Midbrain (tissue), 1 donor: ENCODE measurements around the gene STXBP2.
A peak's percentile ranks its signal among the peaks of the same experiment; 100 is the strongest.

ENCODE experiments used
- DNase-seq: peaks from one replicate; lab custom pipeline; 2025; lab: John Stamatoyannopoulos, UW

Gene STXBP2

GRCh38 chr19:7650148-7650547, 13.2 kb downstream of the STXBP2 start:
- no peak for DNase-seq

GRCh38 chr19:7652061-7652641, 15.2 kb downstream of the STXBP2 start:
- peak; percentile 76 for DNase-seq

DNA sequence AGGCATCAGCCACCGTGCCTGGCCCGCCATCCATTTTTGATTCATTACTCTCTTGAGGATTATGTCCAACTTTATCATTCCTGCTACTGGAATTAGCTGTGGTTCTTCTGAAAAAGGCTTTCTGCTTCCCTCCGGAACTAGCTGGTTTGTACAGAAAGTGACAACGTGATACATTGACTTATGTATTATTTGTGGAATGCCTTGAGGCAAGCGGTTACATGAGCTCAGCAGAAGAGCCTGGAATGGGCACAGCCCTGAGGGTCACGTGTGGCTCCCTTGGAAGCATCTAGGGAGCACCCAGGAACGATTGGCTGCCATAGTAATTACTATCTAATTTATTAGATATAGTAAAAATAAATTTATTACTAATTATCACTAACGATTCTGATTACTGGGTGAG, 17.5 kb downstream of the STXBP2 start:
- DNase-seq: no peak

DNA sequence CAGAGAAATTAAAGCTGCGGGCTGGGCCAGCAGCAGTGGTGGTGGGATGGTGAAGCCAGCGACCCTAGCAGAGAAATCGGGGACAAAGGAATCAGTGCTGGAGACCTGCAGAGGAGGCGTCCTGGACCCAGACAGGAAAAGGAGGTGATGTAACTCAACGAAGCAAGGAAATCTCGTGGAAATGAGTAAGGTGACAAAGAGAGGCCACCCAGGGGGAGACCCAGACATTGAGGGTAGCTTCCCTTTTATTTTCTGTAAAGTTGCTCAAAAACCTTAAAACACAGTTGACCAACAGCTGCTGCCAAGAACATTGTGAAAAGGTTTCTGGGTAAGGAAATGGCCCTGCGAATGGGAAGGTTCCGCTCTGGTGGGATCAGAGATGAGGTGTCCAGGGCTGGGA, 18.7 kb downstream of the STXBP2 start:
- no peak for DNase-seq

DNA sequence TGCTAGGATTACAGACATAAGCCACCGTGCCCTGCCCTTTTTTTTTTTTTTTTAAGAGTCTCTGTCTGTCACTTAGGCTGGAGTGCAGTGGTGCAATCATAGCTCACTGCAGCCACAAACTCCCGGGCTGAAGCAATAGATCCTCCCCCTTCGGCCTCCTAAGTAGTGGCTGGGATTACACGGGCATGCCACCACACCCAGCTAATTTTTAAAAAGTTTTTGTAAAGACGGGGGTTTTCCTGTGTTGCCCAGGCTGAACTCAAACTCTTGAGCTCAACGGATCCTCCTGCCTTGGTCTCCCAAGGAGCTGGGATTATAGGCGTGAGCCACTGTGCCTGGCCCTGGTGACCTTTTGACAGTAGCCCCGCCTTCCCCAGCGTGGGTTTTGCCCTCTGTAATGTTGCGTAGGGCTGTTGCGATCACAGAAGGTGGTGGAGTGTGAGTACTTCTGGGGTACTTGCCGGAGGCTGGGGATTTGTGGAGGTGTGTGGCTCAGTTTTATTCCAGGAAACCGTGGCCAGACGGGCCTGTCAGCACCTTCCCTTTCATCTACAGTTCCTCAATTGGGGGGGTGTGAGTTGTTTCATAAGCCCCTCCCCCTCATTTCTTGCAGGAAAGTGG, 20.3 kb downstream of the STXBP2 start:
- no peak for DNase-seq

GRCh38 chr19:7658219-7658686, 21.3 kb downstream of the STXBP2 start:
- peak; percentile 23 for DNase-seq

DNA sequence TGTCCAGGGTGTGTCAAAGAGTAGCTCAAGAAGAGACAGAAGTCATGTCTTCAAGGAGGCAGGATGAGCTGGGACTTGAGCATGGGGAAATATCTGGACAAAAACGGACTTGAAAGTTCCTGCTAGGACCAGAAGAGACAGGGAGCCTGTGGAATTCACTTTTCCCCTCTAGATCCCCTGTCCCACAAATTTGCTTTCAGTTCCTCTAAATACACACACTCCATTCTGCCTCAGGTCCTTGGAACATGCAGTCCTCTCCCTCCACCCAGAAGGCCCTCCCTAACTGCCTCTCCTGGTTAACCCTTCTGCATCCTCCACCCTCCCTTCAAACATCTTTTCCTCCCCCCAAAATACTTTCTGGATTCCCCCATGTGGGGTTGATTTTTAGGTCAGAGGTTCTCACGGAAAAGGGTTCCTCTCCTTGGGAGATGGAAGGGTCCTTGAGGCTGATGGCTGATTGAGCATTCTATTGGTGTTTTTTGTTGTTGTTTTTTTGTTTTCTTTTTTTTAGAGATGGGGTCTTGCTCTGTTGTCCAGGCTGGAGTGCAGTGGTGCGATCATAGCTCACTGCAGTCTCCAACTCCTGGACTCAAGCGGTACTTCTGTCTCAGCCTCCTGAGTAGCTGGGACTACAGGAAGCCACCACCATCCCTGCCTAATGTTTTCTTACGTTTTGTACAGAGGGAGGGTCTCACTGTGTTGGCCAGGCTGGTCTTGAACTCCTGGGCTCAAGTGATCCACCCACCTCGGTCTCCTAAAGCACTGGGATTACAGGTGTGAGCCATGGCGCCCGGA, 25.0 kb downstream of the STXBP2 start:
- DNase-seq: no peak

DNA sequence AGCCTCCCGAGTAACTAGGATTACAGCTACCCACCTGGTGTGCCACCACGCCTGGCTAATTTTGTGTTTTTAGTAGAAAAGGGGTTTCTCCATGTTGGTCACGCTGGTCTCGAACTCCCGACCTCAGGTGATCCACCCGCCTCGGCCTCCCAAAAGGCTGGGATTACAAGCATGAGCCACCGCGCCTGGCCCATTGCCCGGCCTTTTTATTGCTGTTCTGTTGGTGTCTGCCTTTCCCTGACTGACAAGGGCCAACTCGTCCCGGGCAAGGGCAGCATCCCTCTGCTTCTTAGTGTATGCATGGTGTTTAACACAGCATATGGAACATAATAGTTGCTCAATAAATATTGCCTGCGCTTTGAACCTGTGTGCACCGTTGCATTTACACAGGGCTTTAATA, 25.7 kb downstream of the STXBP2 start:
- no peak for DNase-seq

- DNase-seq: no peak
Observed at GRCh38 chr19:7663706-7664105, 26.8 kb downstream of the STXBP2 start.

DNA sequence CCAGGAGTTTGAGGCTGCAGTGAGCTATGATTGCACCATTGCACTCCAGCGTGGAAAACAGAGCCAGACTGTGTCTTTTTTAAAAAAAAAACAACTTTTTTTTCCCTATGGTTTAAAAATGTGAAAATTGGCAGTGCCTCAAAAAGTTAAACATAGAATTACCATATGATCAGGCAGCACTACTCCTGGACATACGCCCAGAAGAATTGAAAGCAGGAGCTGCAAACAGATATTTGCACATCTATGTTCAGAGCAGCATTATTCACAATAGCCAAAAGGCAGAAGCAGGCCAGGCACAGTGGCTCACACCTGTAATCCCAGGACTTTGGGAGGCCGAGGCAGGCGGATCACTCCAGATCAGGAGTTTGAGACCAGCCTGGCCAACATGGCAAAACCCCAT, 28.2 kb downstream of the STXBP2 start:
- DNase-seq: no peak

DNA sequence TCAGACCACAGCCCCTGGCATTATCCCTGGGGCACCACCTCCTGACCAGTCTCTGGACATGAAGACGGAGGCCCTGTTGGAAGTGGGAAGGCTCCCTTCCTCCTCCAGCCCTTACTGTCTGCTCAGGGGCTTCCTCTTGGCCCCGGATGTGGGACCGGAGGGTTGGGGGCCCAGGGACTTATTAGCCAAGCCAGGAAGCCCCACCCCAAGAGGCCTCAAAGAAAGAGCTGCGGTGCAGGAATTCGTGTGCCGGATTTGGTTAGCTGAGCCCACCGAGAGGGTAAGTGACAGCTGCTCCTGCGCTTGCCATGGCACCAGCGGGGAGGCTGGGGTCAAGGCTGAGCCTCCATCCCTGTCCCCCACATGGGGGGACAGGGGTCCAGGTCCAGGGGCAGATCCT, 31.9 kb downstream of the STXBP2 start, which contains the start of gene RETN:
Gene RETN (plus strand): TSS at position 208 of the 400 bp plus-strand sequence. CDS start 278 bp downstream, outside the sequence.
- DNase-seq: no peak

DNA sequence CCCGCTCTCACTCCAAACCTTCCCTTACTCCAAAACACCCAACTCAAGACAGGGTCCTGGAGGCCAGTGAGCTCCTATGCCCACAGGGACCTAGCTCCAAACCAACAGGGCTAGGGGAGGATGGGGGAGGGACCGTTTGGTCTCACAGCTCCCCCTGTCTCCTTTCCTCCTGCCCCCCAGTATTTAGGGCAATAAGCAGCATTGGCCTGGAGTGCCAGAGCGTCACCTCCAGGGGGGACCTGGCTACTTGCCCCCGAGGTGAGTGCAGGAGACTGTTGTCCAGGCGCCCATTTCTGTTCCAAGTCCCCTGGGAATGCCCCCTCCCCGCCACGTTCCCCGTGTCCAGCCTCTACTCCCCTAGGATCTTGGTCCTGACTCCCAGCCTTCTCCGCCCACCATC, 32.7 kb downstream of the STXBP2 start:
- DNase-seq: no peak

GRCh38 chr19:7670150-7670783, 33.4 kb downstream of the STXBP2 start:
- DNase-seq: no peak

GRCh38 chr19:7670790-7671189, 33.9 kb downstream of the STXBP2 start:
- DNase-seq: no peak

DNA sequence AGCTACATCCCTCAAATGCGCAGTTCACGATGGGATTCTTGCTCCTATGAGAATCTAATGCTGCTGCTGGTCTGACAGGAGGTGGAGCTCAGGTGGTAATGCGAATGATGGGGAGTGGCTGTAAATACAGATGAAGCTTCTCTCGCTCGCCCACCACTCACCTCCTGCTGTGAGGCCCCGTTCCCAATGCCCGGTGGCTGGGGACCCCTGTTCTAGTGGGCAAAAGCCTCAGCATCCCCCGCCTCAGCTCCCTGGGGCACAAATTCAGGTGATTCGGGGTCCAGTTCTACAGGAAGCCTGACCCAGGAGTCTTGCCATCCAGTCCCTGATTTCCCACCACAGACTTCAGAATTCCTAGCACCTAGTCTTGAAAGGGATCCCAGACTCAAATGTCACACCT, 35.6 kb downstream of the STXBP2 start:
- DNase-seq: no peak

GRCh38 chr19:7674010-7675005, 37.4 kb downstream of the STXBP2 start:
- no peak for DNase-seq

- DNase-seq: no peak
Observed at GRCh38 chr19:7676376-7676775, 39.5 kb downstream of the STXBP2 start.

DNA sequence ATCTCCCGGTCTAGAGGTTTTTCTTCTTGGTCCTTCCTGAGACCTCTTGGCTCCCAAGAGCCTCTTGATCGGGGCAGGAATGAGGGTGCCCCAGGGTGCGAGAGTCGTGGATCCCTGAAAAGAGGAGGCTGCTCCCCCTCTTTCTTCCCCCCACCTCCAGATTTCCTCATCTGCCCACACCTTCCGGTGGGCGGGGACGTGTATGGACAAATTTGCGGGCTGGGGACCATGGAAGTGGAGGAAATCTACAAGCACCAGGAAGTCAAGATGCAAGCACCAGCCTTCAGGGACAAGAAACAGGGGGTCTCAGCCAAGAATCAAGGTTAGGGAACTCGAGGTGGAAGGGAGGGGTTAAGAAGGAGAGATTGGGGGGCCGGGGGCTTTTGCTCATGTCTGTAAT, 39.9 kb downstream of the STXBP2 start, which contains the start of gene MCEMP1:
Gene MCEMP1 (plus strand): TSS at position 237 of the 400 bp plus-strand sequence. CDS start 31 bp downstream, at position 268.
- no peak for DNase-seq

DNA sequence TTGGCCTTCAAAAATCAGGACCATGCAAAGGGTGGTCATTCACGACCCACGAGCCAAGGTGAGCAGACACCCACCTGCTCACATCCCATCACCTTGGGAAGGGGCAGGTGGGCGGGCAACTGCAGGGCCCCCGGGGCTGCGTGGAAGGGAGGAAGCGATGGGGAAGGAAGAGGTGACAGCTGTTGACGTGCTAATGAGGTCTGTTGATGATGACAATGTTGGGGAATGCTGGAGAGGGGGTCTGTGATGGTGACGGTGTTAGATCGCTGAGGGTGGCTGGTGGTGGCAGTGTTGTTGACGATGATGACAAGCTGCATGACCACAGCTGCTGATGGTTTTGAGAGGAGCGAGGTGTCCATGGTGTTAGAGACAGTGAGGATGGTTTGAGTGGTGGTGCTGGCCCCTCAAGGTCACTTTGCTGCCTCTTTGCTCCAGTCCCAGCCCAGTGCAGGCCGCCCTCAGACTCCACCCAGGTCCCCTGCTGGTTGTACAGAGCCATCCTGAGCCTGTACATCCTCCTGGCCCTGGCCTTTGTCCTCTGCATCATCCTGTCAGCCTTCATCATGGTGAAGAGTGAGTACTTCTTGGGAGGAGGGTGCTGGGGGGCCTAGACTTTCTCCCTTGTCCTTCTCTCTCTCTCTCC, 40.9 kb downstream of the STXBP2 start:
- no peak for DNase-seq

GRCh38 chr19:7678971-7679751, 42.3 kb downstream of the STXBP2 start:
- DNase-seq: no peak
